Measurements from ENCODE around the gene GPBAR1. TPM values are rescaled to one million over a fixed set of nuclear protein-coding genes. Genes with fewer than 3 reads are reported as not detected.
"Not testable (repeated sequence)": the region's sequence is repeated elsewhere in the genome, so short reads cannot be mapped to it uniquely, and the experiment has no call there.

The GPBAR1 gene
- total RNA-seq, 1 experiment from 2014 or later = 0.29 TPM

GRCh38 chr2:218307415-218308090 lies 46.7 kb downstream of the GPBAR1 start:
- H3K36me3 ChIP-seq (ENCODE audit: control insufficient read depth, insufficient read depth, low read length) = no peaks in the 10 kb centered on the region
- Mint-ChIP-seq H3K4me3 (ENCODE audit: unreplicated experiment) (no peak overlapping the region), H3K4me1 (ENCODE audit: low read depth, unreplicated experiment) (peaks cover 34% of the 10 kb centered on the region), H3K27ac (ENCODE audit: unreplicated experiment) (peak overlapping the region; percentile 39), H3K9me3 (ENCODE audit: unreplicated experiment) (no peaks in the 10 kb centered on the region), H3K27me3 (ENCODE audit: insufficient read depth, unreplicated experiment) (no peaks in the 10 kb centered on the region), H3K36me3 (ENCODE audit: insufficient read depth, unreplicated experiment) (peaks cover 11% of the 10 kb centered on the region)
- H3K27me3 ChIP-seq (replicated peaks; ENCODE audit: control insufficient read depth, insufficient read depth, low read length) = no peaks in the 10 kb centered on the region
- no peak overlapping the region for H3K4me3 ChIP-seq (ENCODE audit: low read depth, low read length)
- BruUV-seq (replicated peaks) = no TSS peak
- no peak for TF ChIP-seq CTCF (IDR thresholded peaks at IDR 0.05; ENCODE audit: insufficient read depth in 1 of 2, low read depth in 1 of 2, low read length in 1 of 2, severe bottlenecking in 1 of 2, unreplicated experiment in 1 of 2)
- H3K4me1 ChIP-seq = peaks cover 33% of the 10 kb centered on the region
- ChIA-PET POLR2A (interaction anchor here (0.5 kb wide), 1 partner anchor 16 kb away, joined by 4 read pairs; no protein-coding TSS in a partner anchor), CTCF (interaction anchor here (0.5 kb wide), 1 partner anchor 35 kb away, joined by 3 read pairs; no protein-coding TSS in a partner anchor)
- intact Hi-C loops (cut with micrococcal nuclease; ENCODE audit: unreplicated experiment) = no loop called here
- DNase-seq = no peak
- no peaks in the 10 kb centered on the region for H3K9me3 ChIP-seq

GRCh38 chr2:218310853-218311540 lies 50.2 kb downstream of the GPBAR1 start:
- TF ChIP-seq CTCF (IDR thresholded peaks at IDR 0.05; ENCODE audit: insufficient read depth in 1 of 2, low read depth in 1 of 2, low read length in 1 of 2, severe bottlenecking in 1 of 2, unreplicated experiment in 1 of 2) = no peak
- Mint-ChIP-seq H3K4me3 (ENCODE audit: unreplicated experiment) (peak overlapping the region; percentile 56), H3K9me3 (ENCODE audit: unreplicated experiment) (peaks cover 9% of the 10 kb centered on the region), H3K27me3 (ENCODE audit: insufficient read depth, unreplicated experiment) (no peaks in the 10 kb centered on the region), H3K36me3 (ENCODE audit: insufficient read depth, unreplicated experiment) (peaks cover 11% of the 10 kb centered on the region), H3K4me1 (ENCODE audit: low read depth, unreplicated experiment) (peaks cover 27% of the 10 kb centered on the region), H3K27ac (ENCODE audit: unreplicated experiment) (peak overlapping the region; percentile 87)
- BruUV-seq (replicated peaks) = TSS peak; percentile 78
- ChIA-PET CTCF (interaction anchor here (1.8 to 2.2 kb wide), 2 partner anchors 18 to 46 kb away, joined by 10 to 15 read pairs; partner anchors contain the start of genes CATIP and TMBIM1), POLR2A (no interaction called here)
- intact Hi-C loops (cut with micrococcal nuclease; ENCODE audit: unreplicated experiment) = no loop called here
- Histone ChIP-seq H3K27me3 (replicated peaks; ENCODE audit: control insufficient read depth, insufficient read depth, low read length) (no peaks in the 10 kb centered on the region), H3K9me3 (no peaks in the 10 kb centered on the region), H3K36me3 (ENCODE audit: control insufficient read depth, insufficient read depth, low read length) (no peaks in the 10 kb centered on the region), H3K4me1 (peaks cover 49% of the 10 kb centered on the region), H3K4me3 (ENCODE audit: low read depth, low read length) (no peak overlapping the region)
- peak in 1 of 2 experiments; percentile 59 for DNase-seq

- Mint-ChIP-seq H3K27ac (ENCODE audit: unreplicated experiment) (peak overlapping the region; percentile 87), H3K4me3 (ENCODE audit: unreplicated experiment) (peak overlapping the region; percentile 56), H3K4me1 (ENCODE audit: low read depth, unreplicated experiment) (peaks cover 26% of the 10 kb centered on the region), H3K36me3 (ENCODE audit: insufficient read depth, unreplicated experiment) (peaks cover 11% of the 10 kb centered on the region)
- not testable (repeated sequence) for H3K4me3 ChIP-seq (ENCODE audit: low read depth, low read length); H3K9me3 Mint-ChIP-seq (ENCODE audit: unreplicated experiment); H3K27me3 ChIP-seq (replicated peaks; ENCODE audit: control insufficient read depth, insufficient read depth, low read length); H3K36me3 ChIP-seq (ENCODE audit: control insufficient read depth, insufficient read depth, low read length); H3K9me3 ChIP-seq; H3K27me3 Mint-ChIP-seq (ENCODE audit: insufficient read depth, unreplicated experiment)
- intact Hi-C loops (cut with micrococcal nuclease; ENCODE audit: unreplicated experiment) = loop anchor here (1.0 kb wide), 4 partner anchors 12 to 85 kb away; no protein-coding TSS in a partner anchor
- CTCF ChIA-PET = interaction anchor here (0.6 to 2.2 kb wide), 6 partner anchors 11 to 136 kb away, joined by 3 to 15 read pairs (median 4); partner anchors contain the start of genes CATIP and TMBIM1
- H3K4me1 ChIP-seq = peaks cover 49% of the 10 kb centered on the region
- TSS peak; percentile 98 for BruUV-seq (replicated peaks)
- DNase-seq = peak; percentile 70 to 86
- POLR2A ChIA-PET = interaction anchor here (0.7 to 1.1 kb wide), 6 partner anchors 11 to 86 kb away, joined by 3 to 17 read pairs (median 4); no protein-coding TSS in a partner anchor
Measured at GRCh38 chr2:218311541-218312266, 50.9 kb downstream of the GPBAR1 start.
